ENCODE results near the gene SRI.

DNA sequence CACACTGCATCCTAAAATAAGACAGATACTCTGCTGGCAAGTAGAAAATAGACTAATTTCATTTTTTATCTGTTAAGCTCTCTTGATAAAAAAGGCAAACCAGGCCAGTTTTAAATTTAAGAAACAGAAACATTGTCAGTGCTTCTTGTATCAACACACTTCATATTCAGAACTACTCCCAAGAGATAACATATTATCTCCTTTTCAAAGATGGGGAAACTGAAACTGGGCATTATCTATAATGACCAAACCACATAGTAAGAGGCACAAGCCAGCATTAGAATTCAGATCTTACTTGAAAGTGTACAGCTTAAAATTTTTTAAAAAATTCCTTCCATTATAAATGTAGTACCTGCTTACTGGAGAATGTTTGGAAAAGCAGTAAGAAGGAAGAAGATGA, 14.7 kb downstream of the SRI start:
- TF ChIP-seq, protein P1, sequence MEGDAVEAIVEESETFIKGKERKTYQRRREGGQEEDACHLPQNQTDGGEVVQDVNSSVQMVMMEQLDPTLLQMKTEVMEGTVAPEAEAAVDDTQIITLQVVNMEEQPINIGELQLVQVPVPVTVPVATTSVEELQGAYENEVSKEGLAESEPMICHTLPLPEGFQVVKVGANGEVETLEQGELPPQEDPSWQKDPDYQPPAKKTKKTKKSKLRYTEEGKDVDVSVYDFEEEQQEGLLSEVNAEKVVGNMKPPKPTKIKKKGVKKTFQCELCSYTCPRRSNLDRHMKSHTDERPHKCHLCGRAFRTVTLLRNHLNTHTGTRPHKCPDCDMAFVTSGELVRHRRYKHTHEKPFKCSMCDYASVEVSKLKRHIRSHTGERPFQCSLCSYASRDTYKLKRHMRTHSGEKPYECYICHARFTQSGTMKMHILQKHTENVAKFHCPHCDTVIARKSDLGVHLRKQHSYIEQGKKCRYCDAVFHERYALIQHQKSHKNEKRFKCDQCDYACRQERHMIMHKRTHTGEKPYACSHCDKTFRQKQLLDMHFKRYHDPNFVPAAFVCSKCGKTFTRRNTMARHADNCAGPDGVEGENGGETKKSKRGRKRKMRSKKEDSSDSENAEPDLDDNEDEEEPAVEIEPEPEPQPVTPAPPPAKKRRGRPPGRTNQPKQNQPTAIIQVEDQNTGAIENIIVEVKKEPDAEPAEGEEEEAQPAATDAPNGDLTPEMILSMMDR (IDR thresholded peaks at IDR 0.05) = no peak
- TF ChIP-seq POLR2AphosphoS5 (IDR thresholded peaks at IDR 0.05) = no peak

All from sigmoid colon (tissue), 4 donors.